Astrocyte (in vitro differentiated cells and primary cell): Measurements from ENCODE around the gene CABP5. TPM values are rescaled to one million over a fixed set of nuclear protein-coding genes. Genes with fewer than 3 reads are reported as not detected.
"Not testable (repeated sequence)": the region's sequence is repeated elsewhere in the genome, so short reads cannot be mapped to it uniquely, and the experiment has no call there.

Source experiments
- DNase-seq: peaks from one replicate; pipeline ENCODE4 v3.0.0-alpha.2; 2010; ENCODE audit warnings: low read depth
- FAIRE-seq: peaks from 2 replicates; lab custom pipeline; 2011; peaks lifted over from hg19 to GRCh38; lab: Jason Lieb, UNC
- H2AFZ ChIP-seq: 2 replicates; pipeline ENCODE4 v1.6.0; 2012; ENCODE audit warnings: low read depth, low read length, inconsistent platforms
- H3K27ac ChIP-seq: 2 replicates; pipeline ENCODE4 v1.5.1; 2011; ENCODE audit warnings: low read depth, low read length, inconsistent platforms
- H3K27me3 ChIP-seq: 2 replicates; pipeline ENCODE4 v1.6.0; 2011; ENCODE audit warnings: low read length, inconsistent platforms; ENCODE audit not compliant: insufficient read depth
- H3K36me3 ChIP-seq: 2 replicates; pipeline ENCODE4 v1.5.1; 2011; ENCODE audit warnings: low read length, inconsistent platforms; ENCODE audit not compliant: insufficient read depth
- H3K4me1 ChIP-seq: 2 replicates; pipeline ENCODE4 v1.5.1; 2011; ENCODE audit warnings: low read length, inconsistent platforms; ENCODE audit not compliant: insufficient read depth
- H3K4me2 ChIP-seq: 2 replicates; pipeline ENCODE4 v1.6.0; 2012; ENCODE audit warnings: low read length, inconsistent platforms
- H3K4me3 ChIP-seq: 2 replicates; pipeline ENCODE4 v1.5.1; 2011; ENCODE audit warnings: low read depth, mild to moderate bottlenecking, low read length, inconsistent platforms; ENCODE audit not compliant: insufficient read depth
- H3K79me2 ChIP-seq: 2 replicates; pipeline ENCODE4 v1.6.0; 2012; ENCODE audit warnings: mild to moderate bottlenecking, low read length, inconsistent platforms; ENCODE audit not compliant: insufficient read depth
- H3K9ac ChIP-seq: 2 replicates; pipeline ENCODE4 v1.6.0; 2012; ENCODE audit warnings: mild to moderate bottlenecking, low read length, inconsistent platforms
- H3K9me3 ChIP-seq: 2 replicates; pipeline ENCODE4 v1.5.1; 2012; ENCODE audit warnings: low read depth, mild to moderate bottlenecking, low read length, inconsistent platforms; ENCODE audit not compliant: insufficient read depth
- H4K20me1 ChIP-seq: 2 replicates; pipeline ENCODE4 v1.6.0; 2012; ENCODE audit warnings: low read length, inconsistent platforms; ENCODE audit not compliant: insufficient read depth
- H3K27ac Mint-ChIP-seq: one replicate; pipeline ENCODE4 v1.8.0; 2021; ENCODE audit warnings: mild to moderate bottlenecking, mixed read lengths; ENCODE audit not compliant: unreplicated experiment
- H3K27me3 Mint-ChIP-seq: one replicate; pipeline ENCODE4 v1.8.0; 2021; ENCODE audit warnings: low read depth, mixed read lengths; ENCODE audit not compliant: unreplicated experiment
- H3K36me3 Mint-ChIP-seq: one replicate; pipeline ENCODE4 v1.8.0; 2021; ENCODE audit warnings: low read depth, mixed read lengths; ENCODE audit not compliant: unreplicated experiment
- H3K4me1 Mint-ChIP-seq: one replicate; pipeline ENCODE4 v1.8.0; 2021; ENCODE audit warnings: low read depth, mixed read lengths; ENCODE audit not compliant: unreplicated experiment
- H3K4me3 Mint-ChIP-seq: one replicate; pipeline ENCODE4 v1.8.0; 2021; ENCODE audit warnings: mild to moderate bottlenecking, moderate library complexity, mixed read lengths; ENCODE audit not compliant: unreplicated experiment
- H3K9me3 Mint-ChIP-seq: one replicate; pipeline ENCODE4 v1.8.0; 2021; ENCODE audit warnings: mild to moderate bottlenecking, mixed read lengths; ENCODE audit not compliant: unreplicated experiment
- EZH2 ChIP-seq: IDR thresholded peaks from 2 replicates; pipeline ENCODE4 v1.6.1; 2012; ENCODE audit warnings: mild to moderate bottlenecking, low read length, inconsistent platforms; ENCODE audit not compliant: insufficient read depth
- total RNA-seq: library from RNA; stranded (reverse); gene quantifications from 2 replicates; pipeline ENCODE4 v1.2.1, GENCODE V29; 2021
- TF ChIP-seq, protein P1 (sequence below): IDR thresholded peaks from 2 replicates; pipeline ENCODE4 v1.5.1; 2011; ENCODE audit warnings: low read depth, mild to moderate bottlenecking, inconsistent platforms, low read length, moderate library complexity; ENCODE audit not compliant: insufficient read depth

Gene CABP5
- total RNA-seq, 1 donor from 2014 or later: not detected

DNA sequence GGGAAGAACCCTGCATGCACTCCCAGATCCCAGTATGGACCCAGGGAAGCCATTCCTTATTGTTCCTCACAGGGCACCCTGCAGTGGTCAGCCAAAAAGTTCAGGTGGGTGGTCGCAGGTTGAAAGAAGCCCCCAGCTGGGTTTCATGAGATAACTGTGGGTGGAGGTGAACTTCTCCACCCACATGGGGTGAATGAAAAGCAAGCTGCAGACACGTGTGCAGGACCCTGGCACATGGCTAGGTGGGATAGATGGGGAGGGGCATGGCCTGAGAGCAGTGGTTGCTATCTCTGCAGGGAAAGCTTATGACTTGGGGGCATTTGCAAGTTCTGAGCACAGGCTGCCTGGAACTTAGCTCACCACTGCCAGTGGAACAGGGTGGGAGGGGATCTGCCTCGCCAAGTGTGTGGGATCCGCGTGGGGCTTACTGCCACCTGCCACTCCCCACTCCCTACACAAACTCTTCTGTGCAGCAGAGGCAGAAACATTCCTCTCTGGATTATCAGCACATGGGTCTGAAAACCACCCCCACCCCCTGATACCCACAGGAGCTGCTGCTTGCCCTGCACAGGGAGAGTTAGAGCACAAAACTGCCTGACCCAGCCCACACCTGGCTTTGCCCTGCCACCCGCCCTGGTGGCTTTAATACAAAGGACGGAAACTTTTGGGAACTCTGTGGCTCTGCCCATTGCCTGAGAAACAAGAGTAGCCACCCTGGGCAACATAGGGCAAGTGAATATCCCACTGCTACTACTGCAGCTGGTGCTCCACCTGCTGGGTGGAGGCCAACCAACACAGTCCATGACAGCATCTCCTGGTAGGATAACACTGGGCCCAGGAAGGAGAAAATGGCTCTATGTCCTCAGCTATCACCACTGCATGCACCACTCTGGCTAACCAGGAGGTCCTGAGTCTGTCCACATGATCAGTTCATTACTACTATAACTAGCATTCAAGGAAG is 42.3 kb upstream of the CABP5 start:
- Mint-ChIP-seq H3K9me3 (peaks cover 9% of the 10 kb centered on the region), H3K4me3 (no peak overlapping the region), H3K36me3 (no peaks in the 10 kb centered on the region), H3K4me1 (peaks cover 4% of the 10 kb centered on the region), H3K27me3 (peaks cover 12% of the 10 kb centered on the region), H3K27ac (no peak overlapping the region)
- H3K4me1 ChIP-seq: no peaks in the 10 kb centered on the region
- peaks cover 8% of the 10 kb centered on the region for H3K27me3 ChIP-seq
- H3K27ac ChIP-seq: no peak overlapping the region
- H4K20me1 ChIP-seq: no peaks in the 10 kb centered on the region
- H3K4me3 ChIP-seq: no peak overlapping the region
- H3K9ac ChIP-seq: no peak overlapping the region
- no peak overlapping the region for H3K4me2 ChIP-seq
- H3K36me3 ChIP-seq: no peaks in the 10 kb centered on the region
- no peaks in the 10 kb centered on the region for H3K79me2 ChIP-seq
- no peak overlapping the region for H2AFZ ChIP-seq
- TF ChIP-seq EZH2: no peak
- TF ChIP-seq, protein P1, sequence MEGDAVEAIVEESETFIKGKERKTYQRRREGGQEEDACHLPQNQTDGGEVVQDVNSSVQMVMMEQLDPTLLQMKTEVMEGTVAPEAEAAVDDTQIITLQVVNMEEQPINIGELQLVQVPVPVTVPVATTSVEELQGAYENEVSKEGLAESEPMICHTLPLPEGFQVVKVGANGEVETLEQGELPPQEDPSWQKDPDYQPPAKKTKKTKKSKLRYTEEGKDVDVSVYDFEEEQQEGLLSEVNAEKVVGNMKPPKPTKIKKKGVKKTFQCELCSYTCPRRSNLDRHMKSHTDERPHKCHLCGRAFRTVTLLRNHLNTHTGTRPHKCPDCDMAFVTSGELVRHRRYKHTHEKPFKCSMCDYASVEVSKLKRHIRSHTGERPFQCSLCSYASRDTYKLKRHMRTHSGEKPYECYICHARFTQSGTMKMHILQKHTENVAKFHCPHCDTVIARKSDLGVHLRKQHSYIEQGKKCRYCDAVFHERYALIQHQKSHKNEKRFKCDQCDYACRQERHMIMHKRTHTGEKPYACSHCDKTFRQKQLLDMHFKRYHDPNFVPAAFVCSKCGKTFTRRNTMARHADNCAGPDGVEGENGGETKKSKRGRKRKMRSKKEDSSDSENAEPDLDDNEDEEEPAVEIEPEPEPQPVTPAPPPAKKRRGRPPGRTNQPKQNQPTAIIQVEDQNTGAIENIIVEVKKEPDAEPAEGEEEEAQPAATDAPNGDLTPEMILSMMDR: no peak
- no peaks in the 10 kb centered on the region for H3K9me3 ChIP-seq
- FAIRE-seq (no peak), DNase-seq (no peak)

DNA sequence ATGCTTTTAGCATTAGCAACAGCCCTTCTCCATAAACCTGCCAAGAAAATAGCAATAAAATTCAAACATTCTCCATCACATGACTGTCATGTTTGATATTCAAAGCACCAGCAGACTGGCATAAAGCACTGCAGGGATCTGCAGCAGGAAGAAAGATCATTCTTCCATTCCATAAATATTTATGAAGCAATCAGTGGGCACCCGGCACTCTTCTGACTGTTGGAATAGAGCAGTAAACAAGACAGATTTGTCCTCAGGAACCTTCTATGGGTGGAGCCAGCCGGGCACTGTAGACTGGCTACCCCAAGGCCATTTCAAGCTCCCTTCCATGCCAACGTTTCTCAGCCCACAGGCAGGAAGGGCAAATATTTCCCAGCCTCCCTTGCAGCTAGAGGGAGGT is 41.2 kb upstream of the CABP5 start:
- no peaks in the 10 kb centered on the region for H3K79me2 ChIP-seq
- Mint-ChIP-seq H3K4me1 (peaks cover 4% of the 10 kb centered on the region), H3K9me3 (peaks cover 6% of the 10 kb centered on the region), H3K27ac (no peak overlapping the region), H3K36me3 (no peaks in the 10 kb centered on the region), H3K4me3 (no peak overlapping the region), H3K27me3 (peaks cover 12% of the 10 kb centered on the region)
- H3K36me3 ChIP-seq: no peaks in the 10 kb centered on the region
- no peak for DNase-seq
- no peak overlapping the region for H2AFZ ChIP-seq
- H3K4me2 ChIP-seq: no peak overlapping the region
- no peak overlapping the region for H3K9ac ChIP-seq
- H3K27me3 ChIP-seq: peaks cover 8% of the 10 kb centered on the region
- no peak for FAIRE-seq
- no peaks in the 10 kb centered on the region for H4K20me1 ChIP-seq
- no peak for TF ChIP-seq EZH2
- TF ChIP-seq, protein P1: no peak
- H3K9me3 ChIP-seq: no peaks in the 10 kb centered on the region
- H3K27ac ChIP-seq: no peak overlapping the region
- no peak overlapping the region for H3K4me3 ChIP-seq
- no peaks in the 10 kb centered on the region for H3K4me1 ChIP-seq

- H3K4me1 ChIP-seq: no peaks in the 10 kb centered on the region
- Mint-ChIP-seq H3K27me3 (no peaks in the 10 kb centered on the region), H3K27ac (no peak overlapping the region), H3K9me3 (peaks cover 7% of the 10 kb centered on the region), H3K4me3 (no peak overlapping the region), H3K36me3 (no peaks in the 10 kb centered on the region), H3K4me1 (peaks cover 3% of the 10 kb centered on the region)
- H3K27ac ChIP-seq: no peak overlapping the region
- no peak for DNase-seq
- no peak overlapping the region for H3K4me3 ChIP-seq
- H4K20me1 ChIP-seq: no peaks in the 10 kb centered on the region
- no peak for FAIRE-seq
- H3K9ac ChIP-seq: no peak overlapping the region
- TF ChIP-seq, protein P1: no peak
- TF ChIP-seq EZH2: no peak
- no peak overlapping the region for H2AFZ ChIP-seq
- no peaks in the 10 kb centered on the region for H3K79me2 ChIP-seq
- H3K36me3 ChIP-seq: no peaks in the 10 kb centered on the region
- no peak overlapping the region for H3K4me2 ChIP-seq
- no peaks in the 10 kb centered on the region for H3K9me3 ChIP-seq
- no peaks in the 10 kb centered on the region for H3K27me3 ChIP-seq
Observed at GRCh38 chr19:48081106-48081505, 37.2 kb upstream of the CABP5 start.

DNA sequence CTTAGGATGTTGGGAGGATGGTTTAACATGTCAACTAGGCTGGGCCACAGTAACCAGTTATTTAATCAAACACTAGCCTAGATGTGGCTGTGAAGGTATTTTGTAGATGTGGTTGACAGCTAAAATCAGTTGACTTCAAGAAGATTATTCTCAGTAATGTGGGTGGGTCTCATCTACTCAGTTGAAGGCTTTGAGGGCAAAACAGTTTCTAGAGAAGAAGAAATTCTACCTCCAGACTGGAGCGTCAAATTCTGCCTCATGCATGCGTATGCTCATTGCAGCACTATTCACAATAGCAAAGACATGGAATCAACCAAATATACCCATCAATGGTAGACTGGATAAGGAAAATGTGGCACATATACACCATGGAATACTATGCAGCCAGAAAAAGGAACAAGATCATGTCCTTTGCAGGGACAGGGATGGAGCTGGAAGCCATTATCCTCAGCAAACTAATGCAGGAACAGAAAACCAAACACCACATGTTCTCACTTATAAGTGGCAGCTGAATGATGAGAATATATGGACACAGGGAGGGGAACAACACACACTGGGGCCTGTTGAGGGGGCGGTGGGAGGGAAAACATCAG is 26.4 kb upstream of the CABP5 start:
- H3K4me2 ChIP-seq, H3K27ac Mint-ChIP-seq, FAIRE-seq, H3K36me3 Mint-ChIP-seq, H2AFZ ChIP-seq, H3K4me3 Mint-ChIP-seq, H3K27ac ChIP-seq, H3K36me3 ChIP-seq, H3K4me1 ChIP-seq, H3K9me3 ChIP-seq, H3K27me3 ChIP-seq, H3K4me1 Mint-ChIP-seq, H3K27me3 Mint-ChIP-seq, H3K9me3 Mint-ChIP-seq, H3K4me3 ChIP-seq, DNase-seq, H3K9ac ChIP-seq, H4K20me1 ChIP-seq, H3K79me2 ChIP-seq: not testable (repeated sequence)
